Gastroesophageal sphincter (tissue), 3 donors: ENCODE results near the gene COL6A3.

Experiments
- POLR2A ChIP-seq, 2 donors: fragments of 450-650 bp; IDR thresholded peaks; one replicate each; pipeline ENCODE4 v1.6.1; 2017; ENCODE audit warnings: antibody characterized with exemption in 2 of 2, mild to moderate bottlenecking in 2 of 2, moderate library complexity in 1 of 2
- POLR2AphosphoS5 ChIP-seq: sonication (generic); formaldehyde crosslinking; IDR thresholded peaks from one replicate; pipeline ENCODE4 v1.6.1; 2017; ENCODE audit warnings: antibody characterized with exemption
- TF ChIP-seq, protein P1 (sequence below), 4 experiments: fragments of 200-600 bp in 2 of 4; fragments of 450-650 bp in 2 of 4; sonication (generic) in 1 of 4; IDR thresholded peaks; one replicate each; pipeline ENCODE4 v1.5.1; 2017 to 2019; ENCODE audit warnings: antibody characterized with exemption in 4 of 4, mild to moderate bottlenecking in 2 of 4, moderate library complexity in 2 of 4

- TF ChIP-seq, protein P1, sequence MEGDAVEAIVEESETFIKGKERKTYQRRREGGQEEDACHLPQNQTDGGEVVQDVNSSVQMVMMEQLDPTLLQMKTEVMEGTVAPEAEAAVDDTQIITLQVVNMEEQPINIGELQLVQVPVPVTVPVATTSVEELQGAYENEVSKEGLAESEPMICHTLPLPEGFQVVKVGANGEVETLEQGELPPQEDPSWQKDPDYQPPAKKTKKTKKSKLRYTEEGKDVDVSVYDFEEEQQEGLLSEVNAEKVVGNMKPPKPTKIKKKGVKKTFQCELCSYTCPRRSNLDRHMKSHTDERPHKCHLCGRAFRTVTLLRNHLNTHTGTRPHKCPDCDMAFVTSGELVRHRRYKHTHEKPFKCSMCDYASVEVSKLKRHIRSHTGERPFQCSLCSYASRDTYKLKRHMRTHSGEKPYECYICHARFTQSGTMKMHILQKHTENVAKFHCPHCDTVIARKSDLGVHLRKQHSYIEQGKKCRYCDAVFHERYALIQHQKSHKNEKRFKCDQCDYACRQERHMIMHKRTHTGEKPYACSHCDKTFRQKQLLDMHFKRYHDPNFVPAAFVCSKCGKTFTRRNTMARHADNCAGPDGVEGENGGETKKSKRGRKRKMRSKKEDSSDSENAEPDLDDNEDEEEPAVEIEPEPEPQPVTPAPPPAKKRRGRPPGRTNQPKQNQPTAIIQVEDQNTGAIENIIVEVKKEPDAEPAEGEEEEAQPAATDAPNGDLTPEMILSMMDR (IDR thresholded peaks at IDR 0.05), result no peak
- TF ChIP-seq POLR2AphosphoS5, result no peak
- TF ChIP-seq POLR2A (IDR thresholded peaks at IDR 0.05), result no peak
Observed at GRCh38 chr2:237431372-237431771, 17.4 kb upstream of the COL6A3 start.
